H1 (cell line): ENCODE measurements around the gene EYA2. TPM values are rescaled to one million over a fixed set of nuclear protein-coding genes. Genes with fewer than 3 reads are reported as not detected.

Source experiments
- CHD7 ChIP-seq: fragments of 300-600 bp; sonication (generic); IDR thresholded peaks from 2 replicates; pipeline ENCODE4 v1.7.1; 2012; ENCODE audit warnings: low read length, moderate library complexity, mild to moderate bottlenecking, inconsistent platforms; ENCODE audit not compliant: insufficient replicate concordance
- HDAC2 ChIP-seq, 2 experiments: fragments of 300-600 bp in 1 of 2; sonication (generic) in 1 of 2; IDR thresholded peaks; 2 replicates each; pipeline ENCODE4 v1.6.1; 2011 to 2012; ENCODE audit warnings: low read depth in 2 of 2, low read length in 2 of 2, mild to moderate bottlenecking in 2 of 2, moderate library complexity in 2 of 2, borderline replicate concordance in 1 of 2, inconsistent platforms in 1 of 2
- NANOG ChIP-seq: IDR thresholded peaks from 2 replicates; pipeline ENCODE4 v1.6.1; 2011; ENCODE audit warnings: low read length, low read depth, mild to moderate bottlenecking, inconsistent platforms; ENCODE audit not compliant: insufficient read depth, poor library complexity, severe bottlenecking
- PHF8 ChIP-seq: fragments of 200-600 bp; sonication (generic); conservative IDR thresholded peaks from 2 replicates; pipeline ENCODE4 v1.7.1; 2012; ENCODE audit warnings: low read depth, mild to moderate bottlenecking, inconsistent platforms, low read length, moderate library complexity
- RFX5 ChIP-seq: IDR thresholded peaks from 2 replicates; pipeline ENCODE4 v1.6.1; 2011; ENCODE audit warnings: low read depth, low read length, improper control_type of control experiment, borderline replicate concordance
- RNF2 ChIP-seq: fragments of 200-900, 300-1000 bp; sonication (generic); IDR thresholded peaks from 2 replicates; pipeline ENCODE4 v1.7.1; 2016; ENCODE audit warnings: borderline replicate concordance, low read depth, mild to moderate bottlenecking, antibody characterized with exemption, low read length; ENCODE audit not compliant: poor library complexity, severe bottlenecking; ENCODE audit errors: missing control alignments
- RXRA ChIP-seq: IDR thresholded peaks from 2 replicates; pipeline ENCODE4 v1.6.1; 2011; ENCODE audit warnings: low read depth, mild to moderate bottlenecking, low read length, moderate library complexity; ENCODE audit not compliant: insufficient read depth
- SP4 ChIP-seq: IDR thresholded peaks from 2 replicates; pipeline ENCODE4 v1.6.1; 2012; ENCODE audit warnings: low read length, inconsistent platforms
- ZNF274 ChIP-seq: IDR thresholded peaks from 2 replicates; pipeline ENCODE4 v1.7.0; 2012; ENCODE audit warnings: low read length, borderline replicate concordance; ENCODE audit errors: extremely low read depth
- polyA plus RNA-seq, 7 experiments: library from polyadenylated mRNA; depleted of rRNA in 3 of 7; stranded (reverse) in 5 of 7; unstranded in 2 of 7; fragments of >200 nt in 5 of 7; fragments of 200-250 nt in 2 of 7; gene quantifications; 1 replicate in 5 of 7; 2 replicates in 1 of 7; 4 replicates in 1 of 7; pipeline versions ENCODE4 v1.2.1 to v1.2.3, GENCODE V29; 2011 to 2013; ENCODE audit warnings: missing spikeins in 2 of 7, mixed read lengths in 2 of 7
- total RNA-seq: library from RNA; stranded (reverse); fragmentation: NEBNext Ultra II Directional; extraction: Animal tissue kit (Norgen Biotek cat#: 25700); gene quantifications from 2 replicates; pipeline ENCODE4 v1.2.1, GENCODE V29; 2021

The EYA2 gene
- total and polyA plus RNA-seq, 2 of the 8 experiments (the other 6 are each of a cell fraction or from before 2014, with no cell fraction given) = 1.6 to 1.7 TPM

GRCh38 chr20:47027456-47027855 is 132.8 kb downstream of the EYA2 start (continued):
- TF ChIP-seq CHD7 (no peak), RFX5 (no peak), SP4 (no peak), RNF2 (no peak), HDAC2 (IDR thresholded peaks at IDR 0.05; ENCODE audit: borderline replicate concordance in 1 of 2, low read depth in 2 of 2, low read length in 2 of 2) (no peak), NANOG (no peak), ZNF274 (no peak), RXRA (no peak), PHF8 (no peak)
